WTC11 (cell line): ENCODE data around the gene AK5.
"Not testable (repeated sequence)": the region's sequence is repeated elsewhere in the genome, so short reads cannot be mapped to it uniquely, and the experiment has no call there.

Source experiments
- CTCF ChIP-seq: fragments of 200-600 bp; IDR thresholded peaks from 2 replicates; pipeline ENCODE4 v1.8.0; 2022; ENCODE audit warnings: antibody characterized with exemption
- FOXJ3 ChIP-seq: sonication (generic); formaldehyde crosslinking; IDR thresholded peaks from 2 replicates; pipeline ENCODE4 v1.9.0; 2021; ENCODE audit warnings: missing genetic modification reagents, mild to moderate bottlenecking, borderline replicate concordance
- NR3C1 ChIP-seq: sonication (generic); formaldehyde crosslinking; conservative IDR thresholded peaks from 2 replicates; pipeline ENCODE4 v1.8.1; 2023; ENCODE audit warnings: low read depth, mild to moderate bottlenecking, missing genetic modification reagents
- TP53 ChIP-seq: sonication (generic); formaldehyde crosslinking; IDR thresholded peaks from 2 replicates; pipeline ENCODE4 v1.8.1; 2023; ENCODE audit warnings: mild to moderate bottlenecking, missing genetic modification reagents

DNA sequence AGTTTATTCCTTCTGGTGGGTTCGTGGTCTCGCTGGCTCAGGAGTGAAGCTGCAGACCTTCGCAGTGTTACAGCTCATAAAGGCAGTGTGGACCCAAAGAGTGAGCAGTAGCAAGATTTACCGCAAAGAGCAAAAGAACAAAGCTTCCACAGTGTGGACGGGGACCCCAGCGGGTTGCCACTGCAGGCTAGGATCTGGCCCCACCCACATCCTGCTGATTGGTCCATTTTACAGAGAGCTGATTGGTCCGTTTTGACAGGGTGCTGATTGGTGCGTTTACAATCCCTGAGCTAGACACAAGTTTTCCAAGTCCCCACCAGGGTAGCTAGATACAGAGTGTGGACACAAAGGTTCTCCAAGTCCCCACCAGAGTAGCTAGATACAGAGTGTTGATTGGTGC lies 249.3 kb downstream of the AK5 start:
- TF ChIP-seq FOXJ3 (CRISPR knock-in tag); TP53; NR3C1 (CRISPR knock-in tag); CTCF: not testable (repeated sequence)
